MM.1S (cell line): ENCODE data around the gene KPNA4.

Experiments used
- CTCF ChIP-seq: fragments of 300-600 bp; sonication (generic); IDR thresholded peaks from 2 replicates; pipeline ENCODE4 v1.5.1; 2016; ENCODE audit warnings: antibody characterized with exemption, low read length, mixed read lengths
- EZH2 ChIP-seq: fragments of 300-600 bp; sonication (generic); optimal IDR thresholded peaks from 2 replicates; pipeline ENCODE3; 2017; ENCODE audit warnings: low read depth, mild to moderate bottlenecking, antibody characterized with exemption, low read length, mixed read lengths
- EZH2phosphoT487 ChIP-seq: fragments of 300-600 bp; sonication (generic); IDR thresholded peaks from 2 replicates; pipeline ENCODE4 v1.6.1; 2018; ENCODE audit warnings: antibody characterized with exemption, low read length

- TF ChIP-seq EZH2 (no peak), CTCF (no peak), EZH2phosphoT487 (no peak)
Measured at GRCh38 chr3:160587105-160587504, 21.7 kb upstream of the KPNA4 start.
